ENCODE data around the gene HIPK4.

- TF ChIP-seq CTCF (conservative IDR thresholded peaks at IDR 0.05; ENCODE audit: low read depth, low read length), result no peak
- TF ChIP-seq EZH2 (IDR thresholded peaks at IDR 0.05; ENCODE audit: borderline replicate concordance, low read depth, low read length, poor library complexity, severe bottlenecking), result no peak
Measured at GRCh38 chr19:40419066-40419612, 29.2 kb upstream of the HIPK4 start.
